Esophagus muscularis mucosa (tissue), 3 donors: Measurements from ENCODE around the gene AGFG2.

Experiments used
- POLR2A ChIP-seq: fragments of 450-650 bp; IDR thresholded peaks from one replicate; pipeline ENCODE4 v1.6.1; 2017; ENCODE audit warnings: antibody characterized with exemption, moderate library complexity, mild to moderate bottlenecking, low read depth
- TF ChIP-seq, protein P1 (sequence below), 3 experiments: fragments of 200-600 bp in 2 of 3; fragments of 450-650 bp in 1 of 3; sonication (generic) in 2 of 3; IDR thresholded peaks; one replicate each; pipeline ENCODE4 v1.5.1; 2017 to 2019; ENCODE audit warnings: antibody characterized with exemption in 3 of 3, mild to moderate bottlenecking in 2 of 3, moderate library complexity in 1 of 3

DNA sequence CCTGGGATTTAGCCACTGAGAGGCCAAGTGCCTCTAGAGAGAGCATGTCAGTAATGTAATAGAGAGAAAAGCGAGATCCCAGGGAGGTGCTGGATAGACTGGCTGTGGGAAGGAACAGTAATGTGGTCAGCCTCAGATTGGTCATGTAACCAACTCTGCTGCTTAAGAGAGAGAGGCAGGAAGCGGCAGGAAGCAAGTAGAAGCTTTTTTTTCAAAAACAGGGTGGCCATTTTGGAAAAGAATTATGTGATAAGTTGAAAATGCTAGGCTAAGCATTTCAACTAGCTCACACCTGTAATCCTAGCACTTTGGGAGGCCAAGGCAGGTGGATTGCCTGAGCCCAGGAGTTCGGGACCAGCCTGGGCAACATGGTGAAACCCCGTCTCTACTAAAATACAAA is 59.4 kb downstream of the AGFG2 start:
- TF ChIP-seq, protein P1, sequence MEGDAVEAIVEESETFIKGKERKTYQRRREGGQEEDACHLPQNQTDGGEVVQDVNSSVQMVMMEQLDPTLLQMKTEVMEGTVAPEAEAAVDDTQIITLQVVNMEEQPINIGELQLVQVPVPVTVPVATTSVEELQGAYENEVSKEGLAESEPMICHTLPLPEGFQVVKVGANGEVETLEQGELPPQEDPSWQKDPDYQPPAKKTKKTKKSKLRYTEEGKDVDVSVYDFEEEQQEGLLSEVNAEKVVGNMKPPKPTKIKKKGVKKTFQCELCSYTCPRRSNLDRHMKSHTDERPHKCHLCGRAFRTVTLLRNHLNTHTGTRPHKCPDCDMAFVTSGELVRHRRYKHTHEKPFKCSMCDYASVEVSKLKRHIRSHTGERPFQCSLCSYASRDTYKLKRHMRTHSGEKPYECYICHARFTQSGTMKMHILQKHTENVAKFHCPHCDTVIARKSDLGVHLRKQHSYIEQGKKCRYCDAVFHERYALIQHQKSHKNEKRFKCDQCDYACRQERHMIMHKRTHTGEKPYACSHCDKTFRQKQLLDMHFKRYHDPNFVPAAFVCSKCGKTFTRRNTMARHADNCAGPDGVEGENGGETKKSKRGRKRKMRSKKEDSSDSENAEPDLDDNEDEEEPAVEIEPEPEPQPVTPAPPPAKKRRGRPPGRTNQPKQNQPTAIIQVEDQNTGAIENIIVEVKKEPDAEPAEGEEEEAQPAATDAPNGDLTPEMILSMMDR (IDR thresholded peaks at IDR 0.05): no peak
- TF ChIP-seq POLR2A: no peak
